Prostate gland (tissue), 2 donors: Measurements from ENCODE around the gene DMBX1.

Source experiments
- CTCF ChIP-seq, 4 experiments: fragments of 200-600 bp in 2 of 4; fragments of 450-650 bp in 2 of 4; sonication (generic) in 2 of 4; IDR thresholded peaks; 1 replicate in 3 of 4; 2 replicates in 1 of 4; pipeline ENCODE4 v1.5.1; 2016 to 2019; ENCODE audit warnings: antibody characterized with exemption in 4 of 4, mild to moderate bottlenecking in 2 of 4, moderate library complexity in 2 of 4
- POLR2AphosphoS5 ChIP-seq: sonication (generic); formaldehyde crosslinking; IDR thresholded peaks from one replicate; pipeline ENCODE4 v1.6.1; 2017; ENCODE audit warnings: antibody characterized with exemption

GRCh38 chr1:46453449-46453848, 36.2 kb upstream of the DMBX1 start:
- TF ChIP-seq POLR2AphosphoS5 (no peak), CTCF (IDR thresholded peaks at IDR 0.05) (no peak)
